ENCODE data around the gene TMEM86B.

- TF ChIP-seq, protein P1, sequence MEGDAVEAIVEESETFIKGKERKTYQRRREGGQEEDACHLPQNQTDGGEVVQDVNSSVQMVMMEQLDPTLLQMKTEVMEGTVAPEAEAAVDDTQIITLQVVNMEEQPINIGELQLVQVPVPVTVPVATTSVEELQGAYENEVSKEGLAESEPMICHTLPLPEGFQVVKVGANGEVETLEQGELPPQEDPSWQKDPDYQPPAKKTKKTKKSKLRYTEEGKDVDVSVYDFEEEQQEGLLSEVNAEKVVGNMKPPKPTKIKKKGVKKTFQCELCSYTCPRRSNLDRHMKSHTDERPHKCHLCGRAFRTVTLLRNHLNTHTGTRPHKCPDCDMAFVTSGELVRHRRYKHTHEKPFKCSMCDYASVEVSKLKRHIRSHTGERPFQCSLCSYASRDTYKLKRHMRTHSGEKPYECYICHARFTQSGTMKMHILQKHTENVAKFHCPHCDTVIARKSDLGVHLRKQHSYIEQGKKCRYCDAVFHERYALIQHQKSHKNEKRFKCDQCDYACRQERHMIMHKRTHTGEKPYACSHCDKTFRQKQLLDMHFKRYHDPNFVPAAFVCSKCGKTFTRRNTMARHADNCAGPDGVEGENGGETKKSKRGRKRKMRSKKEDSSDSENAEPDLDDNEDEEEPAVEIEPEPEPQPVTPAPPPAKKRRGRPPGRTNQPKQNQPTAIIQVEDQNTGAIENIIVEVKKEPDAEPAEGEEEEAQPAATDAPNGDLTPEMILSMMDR (IDR thresholded peaks at IDR 0.05; ENCODE audit: poor library complexity, severe bottlenecking), result no peak
- TF ChIP-seq EZH2 (IDR thresholded peaks at IDR 0.05; ENCODE audit: borderline replicate concordance, insufficient read depth, low read length, poor library complexity, severe bottlenecking) (no peak), POLR2AphosphoS5 (IDR thresholded peaks at IDR 0.05) (no peak), EP300 (conservative IDR thresholded peaks at IDR 0.05; ENCODE audit: poor library complexity, severe bottlenecking) (no peak)
Observed at GRCh38 chr19:55262359-55262758, 33.8 kb upstream of the TMEM86B start.

All from neural cell (in vitro differentiated cells).